GM12878 (cell line): ENCODE results near the gene PDF. TPM values are rescaled to one million over a fixed set of nuclear protein-coding genes. Genes with fewer than 3 reads are reported as not detected.

Source experiments
- ATAC-seq: fragments of 200-7000 bp; cut with Tn5 transposase; 3 replicates; pipeline ENCODE4 v1.9.1; 2020; ENCODE audit warnings: mild to moderate bottlenecking, moderate library complexity
- BruUV-seq: library from RNA; stranded (reverse); fragments of 400-500 nt; replicated peaks from 2 replicates; lab custom pipeline; 2021; lab: Mats Ljungman, UMichigan
- CTCF ChIA-PET: fragments of 300-600 bp; sonication (Branson Sonifier 250); formaldehyde crosslinking; extraction: SDS; loops from one replicate; lab custom pipeline; 2021; ENCODE audit warnings: inconsistent platforms; lab: Yijun Ruan, JAX
- POLR2A ChIA-PET: fragments of 350-600 bp; formaldehyde crosslinking; extraction: SDS; loops from one replicate; lab custom pipeline; 2021; ENCODE audit warnings: inconsistent platforms; lab: Charles Lee
- RAD21 ChIA-PET: fragments of 300-600 bp; sonication (Branson Sonifier 250); formaldehyde crosslinking; loops from one replicate; lab custom pipeline; 2023; ENCODE audit warnings: antibody characterized with exemption; ENCODE audit not compliant: unreplicated experiment; lab: Charles Lee
- SMC1A ChIA-PET: fragments of 300-600 bp; sonication (Branson Sonifier 250); formaldehyde crosslinking; loops from one replicate; lab custom pipeline; 2023; ENCODE audit not compliant: unreplicated experiment, uncharacterized antibody; lab: Charles Lee
- DNase-seq: peaks from one replicate; pipeline ENCODE4 v3.0.0-alpha.2; 2011; ENCODE audit warnings: low read depth, low spot score
- FAIRE-seq: peaks from 3 replicates; lab custom pipeline; 2011; peaks lifted over from hg19 to GRCh38; lab: Jason Lieb, UNC
- H2AFZ ChIP-seq: 2 replicates; pipeline ENCODE4 v1.6.0; 2011; ENCODE audit warnings: low read depth, low read length, control low read depth; ENCODE audit not compliant: control insufficient read depth
- H3K27ac ChIP-seq: 2 replicates; pipeline ENCODE4 v1.5.1; 2011; ENCODE audit warnings: control low read depth; ENCODE audit not compliant: control insufficient read depth, insufficient read depth
- H3K27me3 ChIP-seq, 2 experiments: replicated peaks in 1 of 2; 2 replicates each; pipeline versions ENCODE4 v1.6.0 to v1.6.1; 2011; ENCODE audit warnings: low read length in 1 of 2; ENCODE audit not compliant: control insufficient read depth in 2 of 2, insufficient read depth in 2 of 2
- H3K36me3 ChIP-seq, 2 experiments: 2 replicates each; pipeline ENCODE4 v1.5.1; 2011; ENCODE audit warnings: low read length in 1 of 2; ENCODE audit not compliant: control insufficient read depth in 2 of 2, insufficient read depth in 2 of 2
- H3K4me1 ChIP-seq: 2 replicates; pipeline ENCODE4 v1.6.1; 2011; ENCODE audit warnings: mild to moderate bottlenecking, low read length, moderate library complexity, mixed read lengths; ENCODE audit not compliant: control insufficient read depth, insufficient read depth
- H3K4me2 ChIP-seq: 2 replicates; pipeline ENCODE4 v1.6.0; 2011; ENCODE audit warnings: control low read depth; ENCODE audit not compliant: control insufficient read depth, insufficient read depth
- H3K4me3 ChIP-seq: fragments of 200-600 bp; sonication (generic); 2 replicates; pipeline ENCODE4 v1.5.1; 2016
- H3K79me2 ChIP-seq: 2 replicates; pipeline ENCODE4 v1.6.0; 2011; ENCODE audit warnings: low read length; ENCODE audit not compliant: control insufficient read depth, insufficient read depth
- H3K9ac ChIP-seq: 2 replicates; pipeline ENCODE4 v1.8.0; 2011; ENCODE audit warnings: low read length, control low read depth, mixed read lengths; ENCODE audit not compliant: control insufficient read depth, insufficient read depth
- H3K9me3 ChIP-seq: replicated peaks from 3 replicates; pipeline ENCODE4 v1.5.1; 2011; ENCODE audit warnings: mild to moderate bottlenecking, low read length; ENCODE audit not compliant: control insufficient read depth, insufficient read depth
- H4K20me1 ChIP-seq: 2 replicates; pipeline ENCODE4 v1.6.0; 2011; ENCODE audit not compliant: control insufficient read depth, insufficient read depth
- BACH1 ChIP-seq: fragments of 450-650 bp; IDR thresholded peaks from 2 replicates; pipeline ENCODE4 v1.6.1; 2017; ENCODE audit warnings: mild to moderate bottlenecking, borderline replicate concordance
- BHLHE40 ChIP-seq, 2 experiments: fragments of 450-650 bp in 1 of 2; IDR thresholded peaks; 2 replicates each; pipeline ENCODE4 v1.6.1; 2011 to 2017; ENCODE audit warnings: low read depth in 2 of 2, borderline replicate concordance in 1 of 2, improper control_type of control experiment in 1 of 2, low read length in 1 of 2, mild to moderate bottlenecking in 1 of 2
- E4F1 ChIP-seq: fragments of 450-650 bp; IDR thresholded peaks from 2 replicates; pipeline ENCODE4 v1.6.1; 2018; ENCODE audit warnings: borderline replicate concordance, mild to moderate bottlenecking; ENCODE audit not compliant: partially characterized antibody
- FOS ChIP-seq: IDR thresholded peaks from 3 replicates; pipeline ENCODE4 v1.6.1; 2011; ENCODE audit warnings: borderline replicate concordance; ENCODE audit not compliant: insufficient read length; ENCODE audit errors: extremely low read depth
- MAX ChIP-seq: IDR thresholded peaks from 2 replicates; pipeline ENCODE4 v1.6.1; 2012; ENCODE audit warnings: low read depth, low read length, improper control_type of control experiment
- MXI1 ChIP-seq: fragments of 150-350 bp; IDR thresholded peaks from 2 replicates; pipeline ENCODE4 v1.6.1; 2011; ENCODE audit warnings: low read depth, mild to moderate bottlenecking, inconsistent platforms, low read length, improper control_type of control experiment
- NKRF ChIP-seq: fragments of 450-650 bp; conservative IDR thresholded peaks from 2 replicates; pipeline ENCODE4 v1.6.1; 2017; ENCODE audit warnings: mild to moderate bottlenecking, moderate library complexity
- ZBED1 ChIP-seq: IDR thresholded peaks from 2 replicates; pipeline ENCODE4 v1.6.1; 2016; ENCODE audit warnings: borderline replicate concordance
- WGBS: methylation state at CpG from one replicate; pipeline ENCODE4 v1.1.6; 2016; ENCODE audit warnings: low lambda C conversion rate; ENCODE audit not compliant: insufficient replicate concordance, insufficient coverage; ENCODE audit errors: missing lambda C conversion rate; 5-methylcytosine and 5-hydroxymethylcytosine counted together
- in situ Hi-C: fragments of 300-500 bp; cut with MboI; formaldehyde crosslinking; loops from 9 replicates; pipeline ENCODE4 v1.14.3; 2018; ENCODE audit warnings: mixed read lengths
- intact Hi-C: fragments of 100-400 bp; cut with micrococcal nuclease; formaldehyde crosslinking; loops from one replicate; pipeline ENCODE4 v1.14.2; 2022; ENCODE audit not compliant: unreplicated experiment
- polyA plus RNA-seq, 11 experiments: library from polyadenylated mRNA; depleted of rRNA in 4 of 11; unstranded in 6 of 11; stranded (reverse) in 5 of 11; fragments of >200 nt; fragmentation: Nextera tagmentation in 4 of 11; fragmentation: Illumina TruSeq in 1 of 11; extraction: Ambion mirVana in 4 of 11; extraction: Trizol in 1 of 11; gene quantifications; 1 replicate in 1 of 11; 2 replicates in 10 of 11; pipeline versions ENCODE4 v1.2.1 to v1.2.3, GENCODE V29; 2011 to 2016; ENCODE audit warnings: inconsistent platforms in 2 of 11, missing spikeins in 2 of 11, low read depth in 1 of 11
- total RNA-seq, 4 experiments: library from RNA; depleted of rRNA in 3 of 4; stranded (reverse); fragments of >200 nt in 3 of 4; fragmentation: Illumina TruSeq in 1 of 4; extraction: Trizol in 1 of 4; gene quantifications; 2 replicates each; pipeline versions ENCODE4 v1.2.1 to v1.2.3, GENCODE V29; 2013 to 2021

Gene PDF
- total and polyA plus RNA-seq, 10 of the 15 experiments (the other 5 are each of a cell fraction or from before 2014, with no cell fraction given), result 0.13 to 44.1 (median 16.7) TPM

- no peaks in the 10 kb centered on the region for H3K4me1 ChIP-seq
- no TSS peak for BruUV-seq
- ATAC-seq (no peak), DNase-seq (no peak), FAIRE-seq (no peak)
- H3K79me2 ChIP-seq, result peaks cover 23% of the 10 kb centered on the region
- H3K4me2 ChIP-seq, result no peak overlapping the region
- ChIA-PET POLR2A (interaction anchor here (0.5 kb wide), 1 partner anchor 303 kb away, joined by 3 read pairs; no protein-coding TSS in a partner anchor), CTCF (no interaction called here), RAD21 (interaction anchor here (0.6 kb wide), 1 partner anchor 64 kb away, joined by 3 read pairs; no protein-coding TSS in a partner anchor), SMC1A (no interaction called here)
- no peak overlapping the region for H2AFZ ChIP-seq
- H3K4me3 ChIP-seq, result no peak overlapping the region
- no peaks in the 10 kb centered on the region for H3K27me3 ChIP-seq
- no peak overlapping the region for H3K9ac ChIP-seq
- H3K36me3 ChIP-seq, result peaks cover 3 to 18% of the 10 kb centered on the region in 2 experiments; a peak in 3 of 4 replicates
- WGBS, result 97% methylated on average over 11 of the region's 11 CpGs
- in situ Hi-C loops (no loop called here), intact Hi-C loops (no loop called here)
- H4K20me1 ChIP-seq, result no peaks in the 10 kb centered on the region
- no peak overlapping the region for H3K27ac ChIP-seq
- TF ChIP-seq E4F1 (no peak), FOS (no peak), BHLHE40 (IDR thresholded peaks at IDR 0.05; ENCODE audit: borderline replicate concordance in 1 of 2, low read depth in 2 of 2, low read length in 1 of 2) (no peak), ZBED1 (no peak), NKRF (no peak), BACH1 (no peak), MAX (no peak), MXI1 (no peak)
- H3K9me3 ChIP-seq, result no peaks in the 10 kb centered on the region
Measured at GRCh38 chr16:69314534-69314933, 15.9 kb downstream of the PDF start.
